Activated naive CD4-positive, alpha-beta T cell treated with anti-CD3 and anti-CD28 coated beads for 36 hours (primary cell): Measurements from ENCODE around the gene RIC1. TPM values are rescaled to one million over a fixed set of nuclear protein-coding genes. Genes with fewer than 3 reads are reported as not detected.
A peak's percentile ranks its signal among the peaks of the same experiment; 100 is the strongest.
"Not testable (repeated sequence)": the region's sequence is repeated elsewhere in the genome, so short reads cannot be mapped to it uniquely, and the experiment has no call there.

Source experiments
- CTCF ChIA-PET: fragments of 350-600 bp; sonication (Branson Sonifier 250); formaldehyde crosslinking; loops from one replicate; lab custom pipeline; 2021; ENCODE audit warnings: antibody characterized with exemption; lab: Charles Lee
- DNase-seq: peaks from one replicate; pipeline ENCODE4 v3.0.0-alpha.2; 2020
- H3K27ac Mint-ChIP-seq: one replicate; pipeline ENCODE4 v1.8.0; 2021; ENCODE audit warnings: mild to moderate bottlenecking, mixed read lengths
- H3K27me3 Mint-ChIP-seq: one replicate; pipeline ENCODE4 v1.8.0; 2021; ENCODE audit warnings: low read depth, mixed read lengths
- H3K36me3 Mint-ChIP-seq: one replicate; pipeline ENCODE4 v1.8.0; 2021; ENCODE audit warnings: low read depth, mixed read lengths
- H3K4me1 Mint-ChIP-seq: one replicate; pipeline ENCODE4 v1.8.0; 2021; ENCODE audit warnings: low read depth, mixed read lengths
- H3K4me3 Mint-ChIP-seq: one replicate; pipeline ENCODE4 v1.8.0; 2021; ENCODE audit warnings: mild to moderate bottlenecking, moderate library complexity, mixed read lengths
- H3K9me3 Mint-ChIP-seq: one replicate; pipeline ENCODE4 v1.8.0; 2021; ENCODE audit warnings: mixed read lengths
- intact Hi-C: fragments of 100-400 bp; cut with micrococcal nuclease; formaldehyde crosslinking; loops from one replicate; pipeline ENCODE4 v1.15.1; 2023
- total RNA-seq, 2 experiments: library from RNA; stranded (reverse); gene quantifications; one replicate each; pipeline ENCODE4 v1.2.3, GENCODE V29; 2021

Gene RIC1
- total RNA-seq, 2 experiments from 2014 or later = 14.5 to 16.4 TPM

DNA sequence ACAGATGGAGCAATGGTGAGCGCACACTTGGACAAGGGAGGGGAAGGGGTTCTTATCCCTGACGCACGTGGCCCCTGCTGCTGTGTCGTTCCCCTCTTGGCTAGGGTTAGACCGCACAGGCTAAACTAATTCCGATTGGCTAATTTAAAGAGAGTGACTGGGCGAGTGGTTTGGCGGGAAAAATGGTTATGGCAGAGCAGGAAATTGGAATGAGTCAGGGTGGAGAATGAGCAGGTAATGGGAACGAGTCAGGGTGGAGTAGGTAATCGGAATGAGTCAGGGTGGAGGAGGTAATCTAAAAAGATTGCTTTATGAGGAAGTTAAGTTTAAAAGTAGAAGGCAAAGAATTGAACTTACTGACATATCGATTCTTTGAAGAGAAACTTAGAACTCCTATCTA, 46.1 kb downstream of the RIC1 start:
- H3K27me3 Mint-ChIP-seq, DNase-seq, H3K4me3 Mint-ChIP-seq, intact Hi-C loops, CTCF ChIA-PET, H3K27ac Mint-ChIP-seq, H3K9me3 Mint-ChIP-seq, H3K36me3 Mint-ChIP-seq: not testable (repeated sequence)
- H3K4me1 Mint-ChIP-seq = peaks cover 22% of the 10 kb centered on the region

DNA sequence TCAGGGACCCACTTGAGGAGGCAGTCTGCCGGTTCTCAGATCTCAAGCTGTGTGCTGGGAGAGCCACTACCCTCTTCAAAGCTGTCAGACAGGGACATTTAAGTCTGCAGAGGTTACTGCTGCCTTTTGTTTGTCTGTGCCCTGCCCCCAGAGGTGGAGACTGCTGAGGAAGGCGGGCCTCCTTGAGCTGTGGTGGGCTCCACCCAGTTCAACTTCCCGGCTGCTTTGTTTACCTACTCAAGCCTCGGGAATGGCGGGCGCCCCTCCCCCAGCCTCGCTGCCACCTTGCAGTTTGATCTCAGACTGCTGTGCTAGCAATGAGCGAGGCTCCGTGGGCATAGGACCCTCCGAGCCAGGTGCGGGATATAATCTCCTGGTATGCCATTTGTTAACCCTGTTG, 54.7 kb downstream of the RIC1 start:
- H3K27ac Mint-ChIP-seq, intact Hi-C loops, H3K4me3 Mint-ChIP-seq, DNase-seq, H3K27me3 Mint-ChIP-seq: not testable (repeated sequence)
- Mint-ChIP-seq H3K4me1 (peaks cover 17% of the 10 kb centered on the region), H3K9me3 (peaks cover 28% of the 10 kb centered on the region), H3K36me3 (peaks cover 33% of the 10 kb centered on the region)
- CTCF ChIA-PET = interaction anchor here (1.0 kb wide), 1 partner anchor 24 kb away, joined by 3 read pairs; no protein-coding TSS in a partner anchor

DNA sequence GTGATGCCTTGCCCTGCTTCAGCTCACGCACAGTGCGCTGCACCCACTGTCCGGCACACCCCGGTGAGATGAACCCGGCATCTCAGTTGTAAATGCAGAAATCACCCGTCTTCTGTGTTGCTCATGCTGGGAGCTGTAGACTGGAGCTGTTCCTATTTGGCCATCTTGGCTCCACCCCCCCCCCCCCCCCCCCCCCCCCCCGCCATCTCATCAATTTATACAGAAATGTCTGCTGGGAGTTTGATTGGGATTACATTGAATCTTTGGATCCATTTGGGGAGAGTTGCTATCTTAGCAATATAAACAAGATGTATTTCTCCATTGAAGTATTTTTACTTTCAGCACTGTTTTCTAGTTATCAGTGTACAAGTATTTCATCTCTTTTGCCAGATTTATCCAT, 55.2 kb downstream of the RIC1 start:
- intact Hi-C loops = no loop called here
- DNase-seq = no peak
- Mint-ChIP-seq H3K9me3 (peaks cover 28% of the 10 kb centered on the region), H3K27me3 (no peaks in the 10 kb centered on the region), H3K27ac (no peak overlapping the region), H3K4me1 (peaks cover 17% of the 10 kb centered on the region), H3K36me3 (peaks cover 32% of the 10 kb centered on the region), H3K4me3 (no peak overlapping the region)
- CTCF ChIA-PET = interaction anchor here (1.0 kb wide), 1 partner anchor 24 kb away, joined by 3 read pairs; no protein-coding TSS in a partner anchor

GRCh38 chr9:5688109-5688508, 59.2 kb downstream of the RIC1 start:
- H3K27ac Mint-ChIP-seq = no peak overlapping the region
- intact Hi-C loops = no loop called here
- H3K27me3 Mint-ChIP-seq = no peaks in the 10 kb centered on the region
- CTCF ChIA-PET = no interaction called here
- peaks cover 11% of the 10 kb centered on the region for H3K4me1 Mint-ChIP-seq
- H3K9me3 Mint-ChIP-seq = peaks cover 5% of the 10 kb centered on the region
- H3K36me3 Mint-ChIP-seq = peaks cover 12% of the 10 kb centered on the region
- DNase-seq = no peak
- no peak overlapping the region for H3K4me3 Mint-ChIP-seq

- intact Hi-C loops = no loop called here
- DNase-seq = no peak
- no peaks in the 10 kb centered on the region for H3K36me3 Mint-ChIP-seq
- peaks cover 11% of the 10 kb centered on the region for H3K4me1 Mint-ChIP-seq
- CTCF ChIA-PET = no interaction called here
- H3K4me3 Mint-ChIP-seq = no peak overlapping the region
- H3K27ac Mint-ChIP-seq = no peak overlapping the region
- no peaks in the 10 kb centered on the region for H3K9me3 Mint-ChIP-seq
- no peaks in the 10 kb centered on the region for H3K27me3 Mint-ChIP-seq
These were observed 61.4 kb downstream of the RIC1 start for GRCh38 chr9:5690278-5690677.

DNA sequence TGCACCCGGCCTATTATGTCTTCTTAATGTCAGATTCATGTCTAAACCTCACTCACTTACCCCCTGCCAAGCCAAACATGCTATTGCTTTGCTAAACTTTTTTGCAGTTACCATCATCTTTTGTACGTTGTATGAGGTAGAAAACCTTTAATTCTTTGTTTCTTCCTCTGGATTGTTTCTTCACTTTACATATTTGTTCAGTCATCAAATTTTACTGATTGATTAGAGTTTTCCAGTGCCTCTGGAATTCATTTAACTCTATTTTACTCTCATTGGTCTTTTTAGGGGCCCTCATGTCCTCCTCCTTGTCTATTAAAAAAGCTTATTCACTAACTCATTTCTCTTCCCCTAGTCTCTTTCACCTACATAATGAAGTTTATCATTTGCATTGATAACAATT, 67.0 kb downstream of the RIC1 start:
- Mint-ChIP-seq H3K4me3 (no peak overlapping the region), H3K36me3 (peaks cover 9% of the 10 kb centered on the region), H3K27me3 (no peaks in the 10 kb centered on the region), H3K9me3 (no peaks in the 10 kb centered on the region), H3K4me1 (peaks cover 17% of the 10 kb centered on the region), H3K27ac (no peak overlapping the region)
- CTCF ChIA-PET = no interaction called here
- intact Hi-C loops = no loop called here
- DNase-seq = no peak

DNA sequence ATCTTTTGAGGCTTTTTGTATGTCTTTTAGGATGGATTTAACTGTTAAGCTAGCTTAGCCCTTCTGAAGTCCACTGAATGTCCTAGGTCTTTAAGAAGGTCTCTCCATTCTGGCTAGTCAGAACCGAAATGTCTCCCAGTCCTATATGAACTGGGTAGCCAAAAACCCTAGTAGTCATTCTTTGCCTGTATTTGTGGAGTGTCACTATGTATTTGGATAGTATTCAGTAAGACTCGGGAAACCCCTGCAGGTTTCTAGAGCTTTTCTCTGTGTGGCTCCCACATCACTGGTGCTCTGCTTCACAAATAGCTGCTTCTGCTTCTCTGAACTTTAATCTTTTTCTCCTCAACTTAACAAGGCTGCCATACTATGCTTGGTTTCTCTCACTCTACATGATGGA, 68.0 kb downstream of the RIC1 start:
- Mint-ChIP-seq H3K27me3 (no peaks in the 10 kb centered on the region), H3K4me1 (peaks cover 18% of the 10 kb centered on the region), H3K9me3 (no peaks in the 10 kb centered on the region), H3K4me3 (no peak overlapping the region), H3K36me3 (peaks cover 15% of the 10 kb centered on the region), H3K27ac (no peak overlapping the region)
- intact Hi-C loops = no loop called here
- peak; percentile 10 for DNase-seq
- CTCF ChIA-PET = interaction anchor here (0.7 kb wide), 1 partner anchor 254 kb away, joined by 3 read pairs; no protein-coding TSS in a partner anchor

GRCh38 chr9:5698004-5698403, 69.1 kb downstream of the RIC1 start:
- intact Hi-C loops = no loop called here
- peaks cover 2% of the 10 kb centered on the region for H3K9me3 Mint-ChIP-seq
- peaks cover 22% of the 10 kb centered on the region for H3K36me3 Mint-ChIP-seq
- peaks cover 18% of the 10 kb centered on the region for H3K4me1 Mint-ChIP-seq
- no peak overlapping the region for H3K27ac Mint-ChIP-seq
- DNase-seq = no peak
- CTCF ChIA-PET = interaction anchor here (0.6 kb wide), 1 partner anchor 380 kb away, joined by 3 read pairs; no protein-coding TSS in a partner anchor
- H3K4me3 Mint-ChIP-seq = no peak overlapping the region
- no peaks in the 10 kb centered on the region for H3K27me3 Mint-ChIP-seq

DNA sequence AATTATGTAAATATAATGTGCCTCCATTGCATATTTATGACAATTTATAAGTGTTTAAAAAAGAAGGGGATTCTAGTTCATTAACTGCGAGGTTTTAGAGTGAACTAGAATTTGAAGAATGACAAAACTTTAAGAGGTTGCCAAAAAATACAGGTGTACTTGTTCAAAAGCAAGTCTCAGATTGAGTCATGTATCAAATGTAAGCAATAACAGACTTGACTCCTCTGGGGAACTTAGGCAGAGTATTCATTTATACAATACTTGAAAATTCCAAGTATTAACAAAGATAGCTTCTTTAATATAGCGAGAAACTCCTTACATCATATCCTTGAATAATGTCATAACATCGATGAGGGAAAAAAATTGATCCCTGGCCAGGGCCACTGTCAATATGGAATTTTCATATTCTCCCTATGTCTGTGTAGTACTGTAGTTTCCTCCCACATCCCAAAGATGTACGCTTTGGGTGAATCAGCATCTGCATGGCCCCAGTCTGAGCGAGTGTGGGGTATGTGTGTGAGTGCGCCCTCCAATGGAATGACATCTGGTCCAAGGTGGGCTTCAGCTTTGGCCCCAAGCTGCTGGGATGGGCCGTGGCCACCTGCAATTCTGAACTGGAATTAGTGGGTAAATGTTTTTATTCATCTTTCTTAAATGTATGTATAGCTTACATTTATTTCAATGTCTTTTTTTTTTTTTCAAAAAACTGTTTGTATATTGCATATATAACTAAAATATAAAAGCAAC, 70.1 kb downstream of the RIC1 start:
- H3K36me3 Mint-ChIP-seq = peaks cover 26% of the 10 kb centered on the region
- CTCF ChIA-PET = interaction anchor here (0.6 kb wide), 2 partner anchors 300 to 381 kb away, joined by 3 to 4 read pairs; no protein-coding TSS in a partner anchor
- DNase-seq = no peak
- no peaks in the 10 kb centered on the region for H3K27me3 Mint-ChIP-seq
- intact Hi-C loops = no loop called here
- H3K4me1 Mint-ChIP-seq = peaks cover 18% of the 10 kb centered on the region
- H3K27ac Mint-ChIP-seq = no peak overlapping the region
- H3K4me3 Mint-ChIP-seq = no peak overlapping the region
- H3K9me3 Mint-ChIP-seq = peaks cover 2% of the 10 kb centered on the region

DNA sequence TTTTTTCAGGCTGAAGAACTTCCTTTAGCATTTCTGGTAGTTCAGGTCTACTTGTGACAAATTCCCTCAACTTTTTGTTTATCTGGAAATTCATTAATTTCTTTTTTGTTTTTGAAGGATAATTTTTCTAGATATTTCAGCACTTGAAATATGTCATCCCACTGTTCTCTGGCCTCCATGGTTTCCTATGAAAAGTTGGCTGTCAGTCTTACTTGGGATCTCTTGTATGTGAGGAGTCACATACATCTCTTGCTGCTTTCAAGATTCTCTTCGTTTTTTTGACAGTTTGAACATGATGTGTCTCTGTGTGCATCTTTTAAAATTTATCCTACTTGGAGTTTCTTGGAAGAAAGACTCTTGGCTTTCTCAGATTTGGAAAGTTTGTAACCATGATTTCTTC, 79.5 kb downstream of the RIC1 start:
- CTCF ChIA-PET = no interaction called here
- Mint-ChIP-seq H3K27me3 (no peaks in the 10 kb centered on the region), H3K9me3 (peaks cover 22% of the 10 kb centered on the region), H3K27ac (no peak overlapping the region), H3K4me1 (peaks cover 2% of the 10 kb centered on the region), H3K4me3 (no peak overlapping the region), H3K36me3 (peaks cover 38% of the 10 kb centered on the region)
- no peak for DNase-seq
- intact Hi-C loops = loop anchor here (5.0 kb wide), 1 partner anchor 36 kb away; no protein-coding TSS in a partner anchor

GRCh38 chr9:5712651-5713390, 83.9 kb downstream of the RIC1 start:
- no peak overlapping the region for H3K27ac Mint-ChIP-seq
- peaks cover 19% of the 10 kb centered on the region for H3K9me3 Mint-ChIP-seq
- CTCF ChIA-PET = interaction anchor here (0.6 kb wide), 1 partner anchor 43 kb away, joined by 3 read pairs; no protein-coding TSS in a partner anchor
- no peak for DNase-seq
- peaks cover 12% of the 10 kb centered on the region for H3K4me1 Mint-ChIP-seq
- intact Hi-C loops = no loop called here
- H3K4me3 Mint-ChIP-seq = no peak overlapping the region
- no peaks in the 10 kb centered on the region for H3K27me3 Mint-ChIP-seq
- H3K36me3 Mint-ChIP-seq = peaks cover 53% of the 10 kb centered on the region
